Gastrocnemius medialis (tissue), 4 donors: ENCODE data around the gene SUPT5H. TPM values are rescaled to one million over a fixed set of nuclear protein-coding genes. Genes with fewer than 3 reads are reported as not detected.

ENCODE experiments used
- ATAC-seq, 2 donors: fragments of 150-250 bp; one replicate each; pipeline ENCODE4 v1.9.1; 2016
- DNase-seq, 2 donors: peaks; one replicate each; pipeline ENCODE4 v3.0.0-alpha.2; 2019
- H3K27ac ChIP-seq, 4 donors: fragments of 200-600 bp; sonication (generic); 1 replicate in 1 of 4; 2 replicates in 3 of 4; pipeline ENCODE4 v1.5.1; 2016 to 2018; ENCODE audit warnings: mild to moderate bottlenecking in 2 of 4, moderate library complexity in 1 of 4
- H3K27me3 ChIP-seq, 3 donors: fragments of 200-600 bp; sonication (generic) in 2 of 3; 1 replicate in 1 of 3; 2 replicates in 2 of 3; pipeline versions ENCODE4 v1.5.1 to v1.6.0; 2016 to 2019; ENCODE audit warnings: mild to moderate bottlenecking in 1 of 3, moderate library complexity in 1 of 3
- H3K36me3 ChIP-seq, 2 donors: fragments of 200-600 bp; sonication (generic) in 1 of 2; one replicate each; pipeline ENCODE4 v1.5.1; 2017 to 2018
- H3K4me1 ChIP-seq, 2 donors: fragments of 200-600 bp; sonication (generic) in 1 of 2; one replicate each; pipeline ENCODE4 v1.5.1; 2016 to 2017; ENCODE audit warnings: mild to moderate bottlenecking in 2 of 2
- H3K4me3 ChIP-seq, 4 donors: fragments of 200-600 bp; sonication (generic) in 3 of 4; 1 replicate in 1 of 4; 2 replicates in 3 of 4; pipeline ENCODE4 v1.5.1; 2016 to 2019; ENCODE audit warnings: mild to moderate bottlenecking in 2 of 4
- H3K9me3 ChIP-seq, 3 donors: fragments of 200-600 bp; sonication (generic) in 2 of 3; 1 replicate in 1 of 3; 2 replicates in 2 of 3; pipeline ENCODE4 v1.5.1; 2016 to 2019
- POLR2A ChIP-seq, 2 donors: fragments of 450-650 bp; IDR thresholded peaks; one replicate each; pipeline ENCODE4 v1.6.1; 2017; ENCODE audit warnings: antibody characterized with exemption in 2 of 2, mild to moderate bottlenecking in 2 of 2, moderate library complexity in 2 of 2
- in situ Hi-C, 4 donors: fragments of 200-750 bp; cut with MboI; loops; one replicate each; pipeline versions ENCODE4 v1.15.0 to v1.8.0; 2017; ENCODE audit warnings: low sequenced_read_pairs in 4 of 4
- intact Hi-C: fragments of 100-400 bp; cut with DNase I; formaldehyde crosslinking; loops from one replicate; pipeline ENCODE4 v1.15.1; 2023; ENCODE audit warnings: low total_unique reads
- total RNA-seq, 4 donors: library from RNA; depleted of rRNA; stranded (reverse); fragments of >200 nt; gene quantifications; one replicate each; pipeline versions ENCODE4 v1.1.0 to v1.2.3, GENCODE V29; 2016
- TF ChIP-seq, protein P1 (sequence below), 5 experiments: fragments of 450-650 bp in 3 of 5; fragments of 200-600 bp in 2 of 5; sonication (generic) in 2 of 5; IDR thresholded peaks in 4 of 5; conservative IDR thresholded peaks in 1 of 5; 1 replicate in 4 of 5; 2 replicates in 1 of 5; pipeline ENCODE4 v1.5.1; 2016 to 2019; ENCODE audit warnings: antibody characterized with exemption in 5 of 5, mild to moderate bottlenecking in 3 of 5, moderate library complexity in 3 of 5

SUPT5H gene
- total RNA-seq = 100 to 1,000 TPM in 2 of 4 donors, 10 to 100 TPM in 2; 60.7 to 148 (median 108) TPM

DNA sequence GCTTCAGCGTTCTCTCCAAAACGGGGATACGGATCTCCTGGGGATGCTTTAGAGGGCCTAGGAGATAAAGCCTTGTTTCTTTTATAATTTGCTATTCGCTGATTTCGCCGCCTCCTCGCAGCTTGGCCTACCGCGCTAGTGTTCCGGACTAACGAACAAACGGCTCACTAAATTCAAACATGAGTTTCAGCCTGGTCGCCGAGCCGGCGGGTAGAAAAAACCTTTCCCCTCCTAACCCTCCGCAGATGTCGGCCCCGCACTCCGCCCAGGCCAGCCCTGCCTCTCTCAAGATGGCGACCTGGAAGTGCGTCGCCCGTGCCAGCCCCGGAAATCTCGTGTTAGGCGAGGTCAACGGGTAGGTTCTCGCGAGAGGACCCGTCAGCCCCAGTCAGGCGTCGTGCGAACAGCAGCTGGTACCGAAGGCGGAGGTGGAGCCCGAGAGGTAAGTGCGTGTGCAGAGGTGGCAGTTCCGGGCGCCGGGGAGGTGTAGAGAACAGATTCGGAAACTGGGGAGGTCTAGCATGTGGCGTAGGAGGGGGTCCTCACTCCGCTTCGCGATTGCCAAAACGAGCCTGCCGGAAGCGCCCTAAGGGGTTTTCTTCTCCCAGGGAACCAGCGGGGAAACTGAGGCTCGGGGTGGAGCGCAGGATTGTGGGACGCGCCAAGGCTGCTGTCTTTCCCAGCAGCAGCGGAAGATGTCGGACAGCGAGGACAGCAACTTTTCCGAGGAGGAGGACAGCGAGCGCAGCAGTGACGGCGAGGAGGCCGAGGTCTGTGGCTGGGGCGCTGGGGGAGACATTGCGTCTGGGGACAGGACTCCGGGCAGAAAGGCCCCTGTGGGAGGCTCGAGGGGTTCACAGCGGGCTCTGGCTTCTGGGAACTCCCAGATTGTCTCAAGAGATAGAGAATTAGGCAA is at the start of gene SUPT5H:
SUPT5H (plus strand) TSS at position 387 of the 916 bp plus-strand sequence; CDS start at position 696, 309 bp downstream.
- in situ Hi-C loops = loop anchor here in 2 of 4 donors (25.0 kb wide), 2 partner anchors 92 to 392 kb away; partner anchors contain the start of genes DYRK1B (in 2 of the 2), FBL (in 2 of the 2), EID2 (in 1 of the 2) and EID2B (in 1 of the 2)
- peak; percentile 89 to 95 for TF ChIP-seq POLR2A (IDR thresholded peaks at IDR 0.05)
- TF ChIP-seq, protein P1, sequence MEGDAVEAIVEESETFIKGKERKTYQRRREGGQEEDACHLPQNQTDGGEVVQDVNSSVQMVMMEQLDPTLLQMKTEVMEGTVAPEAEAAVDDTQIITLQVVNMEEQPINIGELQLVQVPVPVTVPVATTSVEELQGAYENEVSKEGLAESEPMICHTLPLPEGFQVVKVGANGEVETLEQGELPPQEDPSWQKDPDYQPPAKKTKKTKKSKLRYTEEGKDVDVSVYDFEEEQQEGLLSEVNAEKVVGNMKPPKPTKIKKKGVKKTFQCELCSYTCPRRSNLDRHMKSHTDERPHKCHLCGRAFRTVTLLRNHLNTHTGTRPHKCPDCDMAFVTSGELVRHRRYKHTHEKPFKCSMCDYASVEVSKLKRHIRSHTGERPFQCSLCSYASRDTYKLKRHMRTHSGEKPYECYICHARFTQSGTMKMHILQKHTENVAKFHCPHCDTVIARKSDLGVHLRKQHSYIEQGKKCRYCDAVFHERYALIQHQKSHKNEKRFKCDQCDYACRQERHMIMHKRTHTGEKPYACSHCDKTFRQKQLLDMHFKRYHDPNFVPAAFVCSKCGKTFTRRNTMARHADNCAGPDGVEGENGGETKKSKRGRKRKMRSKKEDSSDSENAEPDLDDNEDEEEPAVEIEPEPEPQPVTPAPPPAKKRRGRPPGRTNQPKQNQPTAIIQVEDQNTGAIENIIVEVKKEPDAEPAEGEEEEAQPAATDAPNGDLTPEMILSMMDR (IDR thresholded peaks at IDR 0.05 in 4 of 5, conservative IDR thresholded peaks at IDR 0.05 in 1 of 5) = no peak
- no peaks in the 10 kb centered on the region for H3K27me3 ChIP-seq
- H3K27ac ChIP-seq = peak within 1 kb of the TSS; percentile 89 to 98 (median 94)
- peaks cover 14 to 27% of the 10 kb centered on the region in 2 donors for H3K4me1 ChIP-seq
- DNase-seq (peak; percentile 96 to 97), ATAC-seq (peak; percentile 96 to 99)
- H3K9me3 ChIP-seq = no peaks in the 10 kb centered on the region
- intact Hi-C loops = loop anchor here (1.0 to 10.0 kb wide), 6 partner anchors 9 to 229 kb away; partner anchors contain the start of genes PLEKHG2 and SAMD4B
- H3K4me3 ChIP-seq = peak within 1 kb of the TSS; percentile 74 to 99 (median 86)
- H3K36me3 ChIP-seq = peaks cover 0 to 4% of the 10 kb centered on the region in 2 donors

DNA sequence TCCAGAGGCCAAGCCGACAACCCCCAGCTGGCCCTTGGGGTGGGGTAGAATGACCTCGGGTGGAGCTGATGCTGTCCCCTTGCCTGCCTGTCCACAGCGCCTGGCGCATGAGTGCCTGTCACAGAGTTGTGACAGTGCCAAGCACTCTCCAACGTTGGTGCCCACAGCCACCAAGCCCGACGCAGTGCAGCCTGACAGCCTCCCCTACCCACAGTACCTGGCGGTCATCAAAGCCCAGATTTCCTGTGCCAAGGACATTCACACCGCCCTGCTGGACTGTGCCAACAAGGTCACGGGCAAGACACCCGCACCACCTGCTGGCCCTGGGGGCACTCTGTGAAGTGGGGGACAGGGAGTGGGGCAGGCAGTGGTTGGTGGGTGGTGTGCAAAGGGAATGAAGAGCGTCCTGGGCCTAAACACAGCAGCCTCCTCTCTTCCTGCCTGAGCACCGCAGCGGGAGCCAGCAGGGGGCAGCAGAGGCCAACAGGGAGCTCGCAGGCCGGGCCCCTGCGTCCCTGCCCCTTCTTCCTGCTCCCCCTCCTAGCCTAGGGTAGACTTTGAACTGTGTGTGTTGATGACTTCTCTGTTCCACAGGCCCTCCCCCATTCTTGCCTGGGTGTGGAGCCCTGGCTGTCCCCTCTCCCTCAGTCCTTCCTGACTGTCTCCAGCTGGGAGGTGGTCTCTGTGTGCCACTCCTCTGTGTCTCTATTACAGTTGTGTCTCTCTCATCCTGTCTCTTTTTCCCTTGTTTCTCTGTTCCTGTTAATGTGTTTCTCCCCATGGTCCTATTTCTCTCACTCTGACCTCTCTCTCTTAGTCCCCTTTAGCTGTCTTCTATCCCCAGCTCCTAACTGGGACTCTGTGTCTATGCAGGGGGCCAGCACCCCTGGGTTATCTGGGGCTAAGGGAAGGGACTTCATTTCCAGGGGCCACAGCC is 47.8 kb upstream of the SUPT5H start:
- no peaks in the 10 kb centered on the region for H3K27me3 ChIP-seq
- peak; percentile 66 to 92 for DNase-seq
- no peaks in the 10 kb centered on the region for H3K9me3 ChIP-seq
- H3K4me3 ChIP-seq = peak overlapping the region in 2 of 4 donors; percentile 5 to 37
- peak; percentile 75 to 80 for ATAC-seq
- in situ Hi-C loops = loop anchor here in 1 of 4 donors (10.0 kb wide), 1 partner anchor 53 kb away; the partner anchor contains the start of gene SAMD4B
- peaks cover 0 to 20% of the 10 kb centered on the region in 2 donors for H3K36me3 ChIP-seq
- peak overlapping the region; percentile 90 to 100 (median 98) for H3K27ac ChIP-seq
- intact Hi-C loops = loop anchor here (1.0 to 2.0 kb wide), 2 partner anchors 15 to 135 kb away; partner anchors contain the start of genes EID2B and PLEKHG2
- H3K4me1 ChIP-seq = peaks cover 22 to 28% of the 10 kb centered on the region in 2 donors
- peak in 1 of 2 donors; percentile 13 for TF ChIP-seq POLR2A (IDR thresholded peaks at IDR 0.05)
- TF ChIP-seq, protein P1 (IDR thresholded peaks at IDR 0.05 in 4 of 5, conservative IDR thresholded peaks at IDR 0.05 in 1 of 5) = peak; percentile 97 to 100 (median 99)

DNA sequence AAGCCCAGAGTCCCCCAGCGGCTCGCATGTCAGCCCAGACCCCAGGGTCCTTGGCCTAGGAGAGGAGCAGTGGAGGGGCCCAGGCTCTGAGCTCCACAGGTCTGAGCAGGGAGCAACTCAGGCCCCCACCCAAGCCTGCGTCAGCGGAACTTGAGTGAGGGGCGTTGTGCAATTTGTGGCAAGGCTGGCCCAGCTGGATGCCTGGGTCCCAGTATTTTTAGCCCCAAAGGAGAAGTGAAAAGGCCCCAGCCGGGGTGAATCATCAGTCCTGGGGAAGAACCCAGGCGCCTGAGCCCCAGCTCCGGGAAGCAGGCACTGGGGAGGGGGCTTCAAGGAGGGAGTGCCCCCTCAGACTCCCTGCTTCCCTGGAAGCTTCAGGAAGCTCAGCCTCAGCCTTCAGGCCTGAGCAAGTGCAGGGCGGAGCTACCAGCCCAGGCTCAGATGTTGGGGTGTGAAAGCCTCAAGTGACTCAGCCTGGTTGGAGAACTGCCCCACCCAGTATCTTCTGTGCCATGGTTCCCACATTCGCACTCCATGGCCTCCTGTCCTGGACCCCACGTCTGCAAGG is 47.0 kb upstream of the SUPT5H start:
- intact Hi-C loops = no loop called here
- peaks cover 0 to 19% of the 10 kb centered on the region in 2 donors for H3K36me3 ChIP-seq
- ATAC-seq (peak in 1 of 2 donors; percentile 12), DNase-seq (peak; percentile 56 to 83)
- H3K9me3 ChIP-seq = no peaks in the 10 kb centered on the region
- in situ Hi-C loops = loop anchor here in 1 of 4 donors (10.0 kb wide), 1 partner anchor 54 kb away; the partner anchor contains the start of gene SAMD4B
- peak overlapping the region in 2 of 4 donors; percentile 5 to 37 for H3K4me3 ChIP-seq
- H3K27me3 ChIP-seq = no peaks in the 10 kb centered on the region
- peak overlapping the region; percentile 90 to 100 (median 98) for H3K27ac ChIP-seq
- peaks cover 28% of the 10 kb centered on the region in 2 donors for H3K4me1 ChIP-seq
- TF ChIP-seq POLR2A (IDR thresholded peaks at IDR 0.05) = peak; percentile 37 to 44
- TF ChIP-seq, protein P1 (IDR thresholded peaks at IDR 0.05 in 4 of 5, conservative IDR thresholded peaks at IDR 0.05 in 1 of 5) = no peak
